ENCODE results near the gene PTOV1. TPM values are rescaled to one million over a fixed set of nuclear protein-coding genes. Genes with fewer than 3 reads are reported as not detected.

PTOV1 gene
- total RNA-seq, 1 experiment from 2014 or later, result 296 TPM

- ChIA-PET POLR2A (no interaction called here), CTCF (no interaction called here)
- Mint-ChIP-seq H3K27me3 (ENCODE audit: low read depth) (peaks cover 27% of the 10 kb centered on the region), H3K36me3 (peaks cover 45% of the 10 kb centered on the region), H3K4me1 (peaks cover 11% of the 10 kb centered on the region), H3K9me3 (no peaks in the 10 kb centered on the region), H3K27ac (no peak overlapping the region), H3K4me3 (no peak overlapping the region)
- DNase-seq (ENCODE audit: low spot score), result no peak
- no peak for ATAC-seq
- no peak for TF ChIP-seq FOXJ3 (CRISPR knock-in tag; IDR thresholded peaks at IDR 0.05; ENCODE audit: borderline replicate concordance)
- TF ChIP-seq ETV6 (CRISPR knock-in tag; IDR thresholded peaks at IDR 0.05), result no peak
- no peak for TF ChIP-seq ESRRA (CRISPR knock-in tag; IDR thresholded peaks at IDR 0.05; ENCODE audit: borderline replicate concordance)
- no peak for TF ChIP-seq EMX1 (CRISPR knock-in tag; IDR thresholded peaks at IDR 0.05)
Measured at GRCh38 chr19:49887037-49887664, 36.2 kb downstream of the PTOV1 start.

DNA sequence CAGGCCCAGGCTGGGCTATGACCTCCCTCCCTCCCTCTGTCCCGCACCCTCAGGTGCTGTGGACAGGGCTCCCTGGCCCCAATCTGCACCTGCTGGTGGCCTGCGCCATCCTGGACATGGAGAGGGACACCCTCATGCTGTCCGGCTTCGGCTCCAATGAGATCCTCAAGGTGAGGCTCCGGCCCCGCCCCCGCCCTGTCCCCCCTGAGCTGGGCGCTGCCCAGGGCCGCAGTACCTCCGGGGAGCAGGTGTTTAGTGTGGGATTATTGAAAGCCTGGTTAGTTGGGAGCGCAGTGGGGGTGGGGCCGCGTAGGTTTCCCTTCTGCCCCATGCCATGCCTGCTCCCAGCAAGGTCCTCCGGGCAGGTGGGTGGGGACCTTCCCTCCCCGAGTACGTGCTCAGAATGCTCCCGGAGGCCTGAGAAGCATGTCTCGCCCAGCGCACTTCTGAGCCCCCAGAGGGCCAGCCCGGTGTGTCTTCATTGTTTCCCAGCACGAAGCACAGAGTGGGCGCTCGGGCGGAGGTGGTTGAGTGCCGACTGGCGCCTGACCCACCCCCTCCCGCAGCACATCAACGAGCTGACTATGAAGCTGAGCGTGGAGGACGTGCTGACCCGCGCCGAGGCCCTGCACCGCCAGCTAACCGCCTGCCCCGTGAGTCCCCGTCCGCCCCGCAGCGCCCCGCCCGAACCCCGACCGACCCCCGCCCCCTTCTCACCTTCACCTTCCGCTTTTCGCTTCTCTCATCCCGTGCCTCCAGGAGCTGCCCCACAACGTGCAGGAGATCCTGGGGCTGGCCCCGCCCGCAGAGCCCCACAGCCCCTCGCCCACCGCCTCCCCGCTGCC is 36.9 kb downstream of the PTOV1 start:
- Mint-ChIP-seq H3K27me3 (ENCODE audit: low read depth) (peaks cover 34% of the 10 kb centered on the region), H3K36me3 (peaks cover 39% of the 10 kb centered on the region), H3K27ac (no peak overlapping the region), H3K4me3 (no peak overlapping the region), H3K9me3 (no peaks in the 10 kb centered on the region), H3K4me1 (peaks cover 11% of the 10 kb centered on the region)
- TF ChIP-seq IRF2 (CRISPR knock-in tag; IDR thresholded peaks at IDR 0.05; ENCODE audit: borderline replicate concordance, low read depth), result no peak
- TF ChIP-seq SP1 (CRISPR knock-in tag; conservative IDR thresholded peaks at IDR 0.05), result no peak
- ATAC-seq, result no peak
- DNase-seq (ENCODE audit: low spot score), result no peak
- ChIA-PET POLR2A (interaction anchor here (0.6 kb wide), 1 partner anchor 17 kb away, joined by 3 read pairs; no protein-coding TSS in a partner anchor), CTCF (interaction anchor here (0.6 to 1.1 kb wide), 2 partner anchors 9 to 162 kb away, joined by 4 read pairs; no protein-coding TSS in a partner anchor)

DNA sequence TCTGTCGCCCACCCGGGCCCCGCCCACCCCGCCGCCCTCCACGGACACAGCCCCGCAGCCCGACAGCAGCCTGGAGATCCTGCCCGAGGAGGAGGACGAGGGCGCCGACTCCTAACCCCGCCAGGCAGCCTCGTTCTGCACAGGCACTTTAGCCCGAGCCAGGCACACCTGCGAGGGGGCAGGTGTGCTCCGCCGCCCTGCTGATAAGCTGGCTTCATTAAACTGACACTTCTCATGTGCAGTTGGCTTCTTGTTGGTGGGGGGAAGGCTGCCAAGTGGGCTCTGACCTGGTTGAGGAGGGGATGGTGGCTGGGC is 37.5 kb downstream of the PTOV1 start:
- peaks cover 40% of the 10 kb centered on the region for H3K27me3 Mint-ChIP-seq (ENCODE audit: low read depth)
- peaks cover 34% of the 10 kb centered on the region for H3K36me3 Mint-ChIP-seq
- POLR2A ChIA-PET, result interaction anchor here (0.6 kb wide), 1 partner anchor 16 kb away, joined by 3 read pairs; no protein-coding TSS in a partner anchor
- TF ChIP-seq MYBL2 (CRISPR knock-in tag; IDR thresholded peaks at IDR 0.05), result no peak
- TF ChIP-seq ZBTB43 (CRISPR knock-in tag; IDR thresholded peaks at IDR 0.05), result no peak
- TF ChIP-seq, protein P1, sequence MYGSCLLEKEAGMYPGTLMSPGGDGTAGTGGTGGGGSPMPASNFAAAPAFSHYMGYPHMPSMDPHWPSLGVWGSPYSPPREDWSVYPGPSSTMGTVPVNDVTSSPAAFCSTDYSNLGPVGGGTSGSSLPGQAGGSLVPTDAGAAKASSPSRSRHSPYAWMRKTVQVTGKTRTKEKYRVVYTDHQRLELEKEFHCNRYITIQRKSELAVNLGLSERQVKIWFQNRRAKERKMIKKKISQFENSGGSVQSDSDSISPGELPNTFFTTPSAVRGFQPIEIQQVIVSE (CRISPR knock-in tag; IDR thresholded peaks at IDR 0.05; ENCODE audit: borderline replicate concordance), result no peak
- no peak for TF ChIP-seq CBFB (CRISPR knock-in tag; IDR thresholded peaks at IDR 0.05; ENCODE audit: low read depth)
- TF ChIP-seq FOXK1 (CRISPR knock-in tag; IDR thresholded peaks at IDR 0.05), result no peak
- TF ChIP-seq NR2C2 (CRISPR knock-in tag; IDR thresholded peaks at IDR 0.05), result no peak
- TF ChIP-seq SP1 (CRISPR knock-in tag; conservative IDR thresholded peaks at IDR 0.05), result no peak
- H3K4me1 Mint-ChIP-seq, result peaks cover 11% of the 10 kb centered on the region
- CTCF ChIA-PET, result interaction anchor here (0.6 to 1.1 kb wide), 2 partner anchors 10 to 161 kb away, joined by 4 read pairs; no protein-coding TSS in a partner anchor
- H3K9me3 Mint-ChIP-seq, result no peaks in the 10 kb centered on the region
- no peak overlapping the region for H3K4me3 Mint-ChIP-seq
- no peak for DNase-seq (ENCODE audit: low spot score)
- H3K27ac Mint-ChIP-seq, result no peak overlapping the region
- no peak for ATAC-seq

DNA sequence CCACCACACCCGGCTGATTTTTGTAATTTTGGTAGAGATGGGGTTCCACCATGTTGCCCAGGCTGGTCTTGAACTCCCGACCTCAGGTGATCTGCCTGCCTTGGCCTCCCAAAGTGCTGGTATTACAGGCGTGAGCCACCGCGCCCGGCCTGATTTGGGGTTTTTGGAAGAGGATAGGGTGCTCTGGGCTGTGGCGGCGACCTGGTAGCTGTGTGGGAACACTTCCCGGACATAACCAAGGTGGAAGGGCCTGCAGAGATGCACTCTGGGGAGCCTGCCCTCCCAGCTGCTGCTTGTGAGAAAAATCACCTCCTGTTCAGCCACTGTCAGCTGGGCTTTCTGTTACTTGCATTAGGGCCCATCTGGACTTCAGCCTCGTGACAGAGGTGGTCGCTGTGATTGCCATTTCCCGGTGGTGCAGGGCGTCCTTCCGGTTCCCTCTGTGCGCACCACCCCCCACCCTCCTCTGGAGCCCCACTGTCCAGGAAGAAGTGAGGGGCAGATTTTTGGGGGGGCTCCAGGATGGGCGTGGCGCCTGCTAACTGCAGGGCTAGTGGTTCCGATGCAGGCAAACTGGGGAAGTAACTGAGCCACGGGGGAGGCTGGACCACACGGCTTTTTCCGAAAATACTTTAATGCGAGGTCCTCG is 38.2 kb downstream of the PTOV1 start:
- ChIA-PET CTCF (interaction anchor here (1.6 kb wide), 1 partner anchor 8 kb away, joined by 11 read pairs; no protein-coding TSS in a partner anchor), POLR2A (no interaction called here)
- Mint-ChIP-seq H3K4me3 (no peak overlapping the region), H3K27ac (no peak overlapping the region), H3K36me3 (peaks cover 30% of the 10 kb centered on the region), H3K4me1 (peaks cover 11% of the 10 kb centered on the region), H3K27me3 (ENCODE audit: low read depth) (peaks cover 43% of the 10 kb centered on the region), H3K9me3 (no peaks in the 10 kb centered on the region)
- ATAC-seq (no peak), DNase-seq (ENCODE audit: low spot score) (no peak)
- TF ChIP-seq ZNF671 (CRISPR knock-in tag; IDR thresholded peaks at IDR 0.05), result no peak
- TF ChIP-seq TP53 (CRISPR knock-in tag; IDR thresholded peaks at IDR 0.05), result no peak
- no peak for TF ChIP-seq USF2 (CRISPR knock-in tag; IDR thresholded peaks at IDR 0.05)
- TF ChIP-seq, protein P2, sequence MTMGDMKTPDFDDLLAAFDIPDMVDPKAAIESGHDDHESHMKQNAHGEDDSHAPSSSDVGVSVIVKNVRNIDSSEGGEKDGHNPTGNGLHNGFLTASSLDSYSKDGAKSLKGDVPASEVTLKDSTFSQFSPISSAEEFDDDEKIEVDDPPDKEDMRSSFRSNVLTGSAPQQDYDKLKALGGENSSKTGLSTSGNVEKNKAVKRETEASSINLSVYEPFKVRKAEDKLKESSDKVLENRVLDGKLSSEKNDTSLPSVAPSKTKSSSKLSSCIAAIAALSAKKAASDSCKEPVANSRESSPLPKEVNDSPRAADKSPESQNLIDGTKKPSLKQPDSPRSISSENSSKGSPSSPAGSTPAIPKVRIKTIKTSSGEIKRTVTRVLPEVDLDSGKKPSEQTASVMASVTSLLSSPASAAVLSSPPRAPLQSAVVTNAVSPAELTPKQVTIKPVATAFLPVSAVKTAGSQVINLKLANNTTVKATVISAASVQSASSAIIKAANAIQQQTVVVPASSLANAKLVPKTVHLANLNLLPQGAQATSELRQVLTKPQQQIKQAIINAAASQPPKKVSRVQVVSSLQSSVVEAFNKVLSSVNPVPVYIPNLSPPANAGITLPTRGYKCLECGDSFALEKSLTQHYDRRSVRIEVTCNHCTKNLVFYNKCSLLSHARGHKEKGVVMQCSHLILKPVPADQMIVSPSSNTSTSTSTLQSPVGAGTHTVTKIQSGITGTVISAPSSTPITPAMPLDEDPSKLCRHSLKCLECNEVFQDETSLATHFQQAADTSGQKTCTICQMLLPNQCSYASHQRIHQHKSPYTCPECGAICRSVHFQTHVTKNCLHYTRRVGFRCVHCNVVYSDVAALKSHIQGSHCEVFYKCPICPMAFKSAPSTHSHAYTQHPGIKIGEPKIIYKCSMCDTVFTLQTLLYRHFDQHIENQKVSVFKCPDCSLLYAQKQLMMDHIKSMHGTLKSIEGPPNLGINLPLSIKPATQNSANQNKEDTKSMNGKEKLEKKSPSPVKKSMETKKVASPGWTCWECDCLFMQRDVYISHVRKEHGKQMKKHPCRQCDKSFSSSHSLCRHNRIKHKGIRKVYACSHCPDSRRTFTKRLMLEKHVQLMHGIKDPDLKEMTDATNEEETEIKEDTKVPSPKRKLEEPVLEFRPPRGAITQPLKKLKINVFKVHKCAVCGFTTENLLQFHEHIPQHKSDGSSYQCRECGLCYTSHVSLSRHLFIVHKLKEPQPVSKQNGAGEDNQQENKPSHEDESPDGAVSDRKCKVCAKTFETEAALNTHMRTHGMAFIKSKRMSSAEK (CRISPR knock-in tag; IDR thresholded peaks at IDR 0.05; ENCODE audit: borderline replicate concordance), result no peak
- TF ChIP-seq ELF4 (CRISPR knock-in tag; IDR thresholded peaks at IDR 0.05; ENCODE audit: low read depth), result no peak
- no peak for TF ChIP-seq ETV6 (CRISPR knock-in tag; IDR thresholded peaks at IDR 0.05)
- TF ChIP-seq MYBL2 (CRISPR knock-in tag; IDR thresholded peaks at IDR 0.05), result no peak
- no peak for TF ChIP-seq JAZF1 (CRISPR knock-in tag; IDR thresholded peaks at IDR 0.05)
- no peak for TF ChIP-seq ZBTB43 (CRISPR knock-in tag; IDR thresholded peaks at IDR 0.05)

All from WTC11 (cell line).